Smooth muscle cell of the umbilical artery (primary cell): ENCODE results near the gene GALNT14. TPM values are rescaled to one million over a fixed set of nuclear protein-coding genes. Genes with fewer than 3 reads are reported as not detected.

Experiments used
- total RNA-seq: library from RNA; depleted of rRNA; stranded (reverse); fragments of >200 nt; gene quantifications from 2 replicates; pipeline ENCODE4 v1.2.3, GENCODE V29; 2014

GALNT14 gene
- under 0.01 and 2.3 TPM in 2 replicates for total RNA-seq

GRCh38 chr2:31138037-31138962, at the start of gene GALNT14:
TSS of gene GALNT14 (minus strand) at chr2:31138440. CDS start at chr2:31138086, 354 bp downstream.

Other genes with a start within 250 kb of the GALNT14 start
- under 0.01 and 0.14 TPM in 2 replicates for gene CAPN14, start 79.1 kb upstream of the GALNT14 start, total RNA-seq
- 21.7 and 44.4 TPM in 2 replicates for gene EHD3, start 95.7 kb upstream of the GALNT14 start, total RNA-seq